ENCODE measurements around the gene FLRT3.

Gene FLRT3

GRCh38 chr20:14337400-14338171 lies at the start of gene FLRT3:
Gene FLRT3, minus strand, starts transcription at chr20:14337612. Its CDS starts 10,106 bp downstream, at chr20:14327506.
- peak; percentile 91 for DNase-seq (ENCODE audit: low spot score)

GRCh38 chr20:14386726-14387125 lies 49.3 kb upstream of the FLRT3 start:
- DNase-seq (ENCODE audit: low spot score), result no peak

- no peak for DNase-seq (ENCODE audit: low spot score)
These were observed 47.8 kb upstream of the FLRT3 start for GRCh38 chr20:14385176-14385740.

GRCh38 chr20:14384416-14385175 lies 47.2 kb upstream of the FLRT3 start:
- peak; percentile 22 for DNase-seq (ENCODE audit: low spot score)

- no peak for DNase-seq (ENCODE audit: low spot score)
These were observed 45.9 kb upstream of the FLRT3 start for GRCh38 chr20:14383335-14383734.

GRCh38 chr20:14378326-14378725 lies 40.9 kb upstream of the FLRT3 start:
- no peak for DNase-seq (ENCODE audit: low spot score)

- no peak for DNase-seq (ENCODE audit: low spot score)
These were observed 38.1 kb upstream of the FLRT3 start for GRCh38 chr20:14375416-14375985.

GRCh38 chr20:14374196-14374595 lies 36.8 kb upstream of the FLRT3 start:
- DNase-seq (ENCODE audit: low spot score), result no peak

- no peak for DNase-seq (ENCODE audit: low spot score)
These were observed 24.3 kb upstream of the FLRT3 start for GRCh38 chr20:14361509-14362345.

- peak; percentile 29 for DNase-seq (ENCODE audit: low spot score)
These were observed 23.0 kb upstream of the FLRT3 start for GRCh38 chr20:14360416-14360815.

GRCh38 chr20:14355791-14356190 lies 18.4 kb upstream of the FLRT3 start:
- DNase-seq (ENCODE audit: low spot score), result no peak

- no peak for DNase-seq (ENCODE audit: low spot score)
These were observed 7.3 kb upstream of the FLRT3 start for GRCh38 chr20:14344746-14345145.

GRCh38 chr20:14343491-14344065 lies 6.2 kb upstream of the FLRT3 start:
- no peak for DNase-seq (ENCODE audit: low spot score)

- no peak for DNase-seq (ENCODE audit: low spot score)
These were observed 5.5 kb upstream of the FLRT3 start for GRCh38 chr20:14342918-14343317.

- no peak for DNase-seq (ENCODE audit: low spot score)
These were observed 4.4 kb upstream of the FLRT3 start for GRCh38 chr20:14341801-14342200.

- no peak for DNase-seq (ENCODE audit: low spot score)
These were observed 726 bp downstream of the FLRT3 start for GRCh38 chr20:14336686-14337085.

- no peak for DNase-seq (ENCODE audit: low spot score)
These were observed 2.4 kb downstream of the FLRT3 start for GRCh38 chr20:14335052-14335451.

- DNase-seq (ENCODE audit: low spot score), result peak; percentile 50
These were observed 3.0 kb downstream of the FLRT3 start for GRCh38 chr20:14334306-14334930.

- DNase-seq (ENCODE audit: low spot score), result no peak
These were observed 3.7 kb downstream of the FLRT3 start for GRCh38 chr20:14333721-14334120.

GRCh38 chr20:14332866-14333265 lies 4.5 kb downstream of the FLRT3 start:
- DNase-seq (ENCODE audit: low spot score), result no peak

- no peak for DNase-seq (ENCODE audit: low spot score)
These were observed 5.8 kb downstream of the FLRT3 start for GRCh38 chr20:14331646-14332045.
